ENCODE data around the gene CNN3. TPM values are rescaled to one million over a fixed set of nuclear protein-coding genes. Genes with fewer than 3 reads are reported as not detected.

The CNN3 gene
- total RNA-seq, 2 experiments from 2014 or later, result not detected

DNA sequence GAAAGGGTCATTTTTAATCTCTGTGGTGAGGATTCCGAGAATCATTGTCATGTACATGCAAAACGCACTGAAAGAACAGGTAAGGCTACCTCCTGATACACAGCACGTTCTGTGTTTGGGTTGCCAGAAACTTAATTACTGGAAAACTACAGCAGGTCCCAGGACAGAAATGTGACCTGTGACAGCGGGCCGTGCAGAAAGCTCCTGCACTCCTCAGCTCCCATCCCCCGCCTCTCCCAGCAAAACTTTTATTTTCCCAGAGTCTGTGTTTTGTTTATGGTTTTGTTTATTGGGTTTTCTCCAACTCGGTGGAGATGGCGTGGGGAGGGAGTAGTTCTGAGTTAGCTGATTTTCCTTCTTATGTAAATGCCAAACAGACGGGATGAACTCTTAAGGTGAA, 62.1 kb downstream of the CNN3 start:
- no peak overlapping the region for H3K4me3 ChIP-seq (ENCODE audit: low read depth, low read length, poor library complexity, severe bottlenecking)
- no peaks in the 10 kb centered on the region for H3K9me2 ChIP-seq (ENCODE audit: insufficient read depth, low read length)
- ChIA-PET CTCF (ENCODE audit: unreplicated experiment) (no interaction called here), POLR2A (interaction anchor here (0.6 kb wide), 1 partner anchor 115 kb away, joined by 11 read pairs; no protein-coding TSS in a partner anchor)
- no peak overlapping the region for H3K27ac ChIP-seq (ENCODE audit: low read depth, low read length, poor library complexity, severe bottlenecking)
- no peak for TF ChIP-seq EZH2phosphoT487 (IDR thresholded peaks at IDR 0.05; ENCODE audit: borderline replicate concordance, low read depth, low read length)
- TF ChIP-seq, protein P1, sequence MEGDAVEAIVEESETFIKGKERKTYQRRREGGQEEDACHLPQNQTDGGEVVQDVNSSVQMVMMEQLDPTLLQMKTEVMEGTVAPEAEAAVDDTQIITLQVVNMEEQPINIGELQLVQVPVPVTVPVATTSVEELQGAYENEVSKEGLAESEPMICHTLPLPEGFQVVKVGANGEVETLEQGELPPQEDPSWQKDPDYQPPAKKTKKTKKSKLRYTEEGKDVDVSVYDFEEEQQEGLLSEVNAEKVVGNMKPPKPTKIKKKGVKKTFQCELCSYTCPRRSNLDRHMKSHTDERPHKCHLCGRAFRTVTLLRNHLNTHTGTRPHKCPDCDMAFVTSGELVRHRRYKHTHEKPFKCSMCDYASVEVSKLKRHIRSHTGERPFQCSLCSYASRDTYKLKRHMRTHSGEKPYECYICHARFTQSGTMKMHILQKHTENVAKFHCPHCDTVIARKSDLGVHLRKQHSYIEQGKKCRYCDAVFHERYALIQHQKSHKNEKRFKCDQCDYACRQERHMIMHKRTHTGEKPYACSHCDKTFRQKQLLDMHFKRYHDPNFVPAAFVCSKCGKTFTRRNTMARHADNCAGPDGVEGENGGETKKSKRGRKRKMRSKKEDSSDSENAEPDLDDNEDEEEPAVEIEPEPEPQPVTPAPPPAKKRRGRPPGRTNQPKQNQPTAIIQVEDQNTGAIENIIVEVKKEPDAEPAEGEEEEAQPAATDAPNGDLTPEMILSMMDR (conservative IDR thresholded peaks at IDR 0.05; ENCODE audit: low read length), result no peak
- H3K4me1 ChIP-seq (ENCODE audit: insufficient read depth, low read length, poor library complexity, severe bottlenecking), result no peaks in the 10 kb centered on the region
- no peaks in the 10 kb centered on the region for H4K20me1 ChIP-seq (ENCODE audit: insufficient read depth, low read length)
- H3K9me3 ChIP-seq (ENCODE audit: low read length), result no peaks in the 10 kb centered on the region
- H3K79me2 ChIP-seq (ENCODE audit: insufficient read depth, low read depth, low read length), result no peaks in the 10 kb centered on the region
- H3K36me3 ChIP-seq (ENCODE audit: insufficient read depth, low read length), result no peaks in the 10 kb centered on the region
- H3K4me2 ChIP-seq (ENCODE audit: low read length), result no peak overlapping the region
- DNase-seq (ENCODE audit: low spot score), result no peak
- intact Hi-C loops (cut with micrococcal nuclease; ENCODE audit: unreplicated experiment), result no loop called here
- no peak overlapping the region for H2AFZ ChIP-seq (ENCODE audit: low read length)
- BruUV-seq (replicated peaks), result no TSS peak

DNA sequence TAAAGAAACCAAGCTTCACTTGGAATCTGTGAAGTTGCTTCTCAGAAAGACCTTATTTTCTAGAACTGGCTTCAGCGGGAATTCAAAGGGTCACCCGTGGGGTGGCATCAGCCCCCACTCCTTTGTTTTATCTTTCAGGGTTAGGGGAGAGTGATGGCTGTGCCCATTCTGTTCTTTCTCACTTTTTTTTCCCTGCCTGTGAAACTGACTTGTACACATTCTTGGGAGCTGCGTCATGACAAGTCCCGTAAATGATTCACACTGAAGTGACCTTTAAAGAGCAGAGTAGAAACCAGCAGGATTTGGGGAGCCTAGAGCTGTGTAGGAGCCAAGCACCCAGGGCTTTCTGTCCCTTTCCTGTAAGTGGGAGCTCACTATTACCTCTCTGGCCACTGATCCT, 63.0 kb downstream of the CNN3 start:
- no TSS peak for BruUV-seq (replicated peaks)
- no peaks in the 10 kb centered on the region for H3K9me3 ChIP-seq (ENCODE audit: low read length)
- POLR2A ChIA-PET, result no interaction called here
- no peak overlapping the region for H2AFZ ChIP-seq (ENCODE audit: low read length)
- CTCF ChIA-PET (ENCODE audit: unreplicated experiment), result interaction anchor here (0.7 kb wide), 1 partner anchor 12 kb away, joined by 3 read pairs; no protein-coding TSS in a partner anchor
- H3K36me3 ChIP-seq (ENCODE audit: insufficient read depth, low read length), result no peaks in the 10 kb centered on the region
- intact Hi-C loops (cut with micrococcal nuclease; ENCODE audit: unreplicated experiment), result no loop called here
- no peak for DNase-seq (ENCODE audit: low spot score)
- TF ChIP-seq, protein P1 (conservative IDR thresholded peaks at IDR 0.05; ENCODE audit: low read length), result no peak
- no peaks in the 10 kb centered on the region for H4K20me1 ChIP-seq (ENCODE audit: insufficient read depth, low read length)
- no peak overlapping the region for H3K4me3 ChIP-seq (ENCODE audit: low read depth, low read length, poor library complexity, severe bottlenecking)
- H3K4me2 ChIP-seq (ENCODE audit: low read length), result no peak overlapping the region
- H3K27ac ChIP-seq (ENCODE audit: low read depth, low read length, poor library complexity, severe bottlenecking), result no peak overlapping the region
- H3K4me1 ChIP-seq (ENCODE audit: insufficient read depth, low read length, poor library complexity, severe bottlenecking), result no peaks in the 10 kb centered on the region
- H3K79me2 ChIP-seq (ENCODE audit: insufficient read depth, low read depth, low read length), result no peaks in the 10 kb centered on the region
- H3K9me2 ChIP-seq (ENCODE audit: insufficient read depth, low read length), result no peaks in the 10 kb centered on the region

DNA sequence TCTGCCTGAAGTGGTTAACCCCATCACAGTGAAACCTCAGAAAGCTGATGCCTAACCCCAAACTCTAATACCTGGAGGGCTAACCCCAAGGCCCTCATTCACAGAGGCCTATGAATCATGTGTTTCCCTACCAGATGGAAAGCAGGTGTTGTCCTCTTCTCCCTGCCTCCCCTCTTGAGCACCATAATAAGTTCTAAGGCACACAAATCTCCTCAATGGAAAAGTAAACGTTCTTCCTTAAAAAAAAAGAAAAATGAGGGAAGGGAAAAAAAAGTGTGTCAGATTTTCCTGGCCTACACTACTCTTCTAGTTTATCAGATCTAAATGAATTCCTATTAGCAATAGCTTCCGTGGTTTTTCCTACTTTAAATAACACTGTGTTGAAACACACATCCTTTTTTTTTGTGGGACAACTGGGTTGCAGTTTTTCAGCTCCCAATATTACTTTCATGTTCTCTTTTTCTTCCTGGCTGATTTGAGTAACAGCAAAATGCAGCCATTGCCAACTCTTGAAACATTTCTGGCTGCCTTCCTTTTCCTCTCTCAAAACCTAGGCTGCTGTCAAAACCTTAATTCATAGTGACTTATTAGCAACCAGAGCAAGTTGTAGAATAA, 63.5 kb downstream of the CNN3 start:
- Histone ChIP-seq H3K9me2 (ENCODE audit: insufficient read depth, low read length) (no peaks in the 10 kb centered on the region), H3K27ac (ENCODE audit: low read depth, low read length, poor library complexity, severe bottlenecking) (no peak overlapping the region), H4K20me1 (ENCODE audit: insufficient read depth, low read length) (no peaks in the 10 kb centered on the region), H3K9me3 (ENCODE audit: low read length) (no peaks in the 10 kb centered on the region), H2AFZ (ENCODE audit: low read length) (no peak overlapping the region), H3K4me2 (ENCODE audit: low read length) (no peak overlapping the region), H3K4me1 (ENCODE audit: insufficient read depth, low read length, poor library complexity, severe bottlenecking) (no peaks in the 10 kb centered on the region), H3K4me3 (ENCODE audit: low read depth, low read length, poor library complexity, severe bottlenecking) (no peak overlapping the region), H3K79me2 (ENCODE audit: insufficient read depth, low read depth, low read length) (no peaks in the 10 kb centered on the region), H3K36me3 (ENCODE audit: insufficient read depth, low read length) (no peaks in the 10 kb centered on the region)
- POLR2A ChIA-PET, result no interaction called here
- intact Hi-C loops (cut with micrococcal nuclease; ENCODE audit: unreplicated experiment), result no loop called here
- TF ChIP-seq, protein P1 (conservative IDR thresholded peaks at IDR 0.05; ENCODE audit: low read length), result no peak
- no peak for TF ChIP-seq EZH2phosphoT487 (IDR thresholded peaks at IDR 0.05; ENCODE audit: borderline replicate concordance, low read depth, low read length)
- CTCF ChIA-PET (ENCODE audit: unreplicated experiment), result interaction anchor here (0.7 kb wide), 1 partner anchor 12 kb away, joined by 3 read pairs; no protein-coding TSS in a partner anchor
- no peak for DNase-seq (ENCODE audit: low spot score)
- no TSS peak for BruUV-seq (replicated peaks)
